ENCODE data around the gene MKRN2. TPM values are rescaled to one million over a fixed set of nuclear protein-coding genes. Genes with fewer than 3 reads are reported as not detected.

MKRN2 gene
- total RNA-seq, 1 experiment from 2014 or later, result 18.2 TPM

- Mint-ChIP-seq H3K36me3 (peaks cover 21% of the 10 kb centered on the region), H3K27me3 (ENCODE audit: low read depth) (no peaks in the 10 kb centered on the region), H3K4me1 (no peaks in the 10 kb centered on the region), H3K4me3 (no peak overlapping the region), H3K27ac (no peak overlapping the region), H3K9me3 (0 out of 2 replicates have a peak, but pooled peaks cover 3% of the 10 kb centered on the region)
- no peak for DNase-seq (ENCODE audit: low spot score)
- ChIA-PET CTCF (no interaction called here), POLR2A (no interaction called here)
- ATAC-seq, result no peak
- no peak for TF ChIP-seq ZSCAN18 (CRISPR knock-in tag; IDR thresholded peaks at IDR 0.05)
- TF ChIP-seq CREM (CRISPR knock-in tag; IDR thresholded peaks at IDR 0.05), result no peak
Observed at GRCh38 chr3:12516873-12517272, 40.0 kb upstream of the MKRN2 start.

- ChIA-PET CTCF (no interaction called here), POLR2A (no interaction called here)
- TF ChIP-seq CBFB (CRISPR knock-in tag; IDR thresholded peaks at IDR 0.05; ENCODE audit: low read depth) (no peak), FOXK1 (CRISPR knock-in tag; IDR thresholded peaks at IDR 0.05) (no peak), ZBTB21 (CRISPR knock-in tag; IDR thresholded peaks at IDR 0.05; ENCODE audit: borderline replicate concordance) (no peak), NFE2L1 (CRISPR knock-in tag; IDR thresholded peaks at IDR 0.05) (no peak), CREB1 (CRISPR knock-in tag; IDR thresholded peaks at IDR 0.05) (no peak), AFF4 (CRISPR knock-in tag; IDR thresholded peaks at IDR 0.05; ENCODE audit: borderline replicate concordance) (no peak), ZNF138 (CRISPR knock-in tag; conservative IDR thresholded peaks at IDR 0.05) (no peak), GTF2I (CRISPR knock-in tag; conservative IDR thresholded peaks at IDR 0.05) (no peak), ATF2 (CRISPR knock-in tag; IDR thresholded peaks at IDR 0.05; ENCODE audit: borderline replicate concordance, low read depth) (no peak), ZBTB43 (CRISPR knock-in tag; IDR thresholded peaks at IDR 0.05) (no peak), SP1 (CRISPR knock-in tag; conservative IDR thresholded peaks at IDR 0.05) (no peak)
- H3K36me3 Mint-ChIP-seq, result peaks cover 25% of the 10 kb centered on the region
- H3K27ac Mint-ChIP-seq, result no peak overlapping the region
- H3K4me3 Mint-ChIP-seq, result no peak overlapping the region
- no peak for DNase-seq (ENCODE audit: low spot score)
- no peaks in the 10 kb centered on the region for H3K27me3 Mint-ChIP-seq (ENCODE audit: low read depth)
- peak; percentile 30; the same call in 1 of the 2 replicates for ATAC-seq
- 0 out of 2 replicates have a peak, but pooled peaks cover 3% of the 10 kb centered on the region for H3K9me3 Mint-ChIP-seq
- no peaks in the 10 kb centered on the region for H3K4me1 Mint-ChIP-seq
Observed at GRCh38 chr3:12518261-12519028, 38.4 kb upstream of the MKRN2 start.

- DNase-seq (ENCODE audit: low spot score) (no peak), ATAC-seq (no peak)
- Mint-ChIP-seq H3K4me3 (no peak overlapping the region), H3K27me3 (ENCODE audit: low read depth) (no peaks in the 10 kb centered on the region), H3K36me3 (peaks cover 20% of the 10 kb centered on the region), H3K9me3 (0 out of 2 replicates have a peak, but pooled peaks cover 3% of the 10 kb centered on the region), H3K4me1 (no peaks in the 10 kb centered on the region), H3K27ac (no peak overlapping the region)
- no peak for TF ChIP-seq ZNF263 (CRISPR knock-in tag; IDR thresholded peaks at IDR 0.05; ENCODE audit: low read depth)
- TF ChIP-seq GABPB1 (CRISPR knock-in tag; IDR thresholded peaks at IDR 0.05), result no peak
- TF ChIP-seq NR1H2 (CRISPR knock-in tag; IDR thresholded peaks at IDR 0.05), result no peak
- no peak for TF ChIP-seq ELF4 (CRISPR knock-in tag; IDR thresholded peaks at IDR 0.05; ENCODE audit: low read depth)
- TF ChIP-seq NFATC4 (CRISPR knock-in tag; IDR thresholded peaks at IDR 0.05), result no peak
- no peak for TF ChIP-seq KAT7 (CRISPR knock-in tag; IDR thresholded peaks at IDR 0.05; ENCODE audit: borderline replicate concordance)
- no peak for TF ChIP-seq TCF7 (CRISPR knock-in tag; IDR thresholded peaks at IDR 0.05; ENCODE audit: low read depth)
- no peak for TF ChIP-seq FOXK1 (CRISPR knock-in tag; IDR thresholded peaks at IDR 0.05)
- no peak for TF ChIP-seq MAX (CRISPR knock-in tag; IDR thresholded peaks at IDR 0.05)
- TF ChIP-seq EMX1 (CRISPR knock-in tag; IDR thresholded peaks at IDR 0.05), result no peak
- POLR2A ChIA-PET, result no interaction called here
- CTCF ChIA-PET, result no interaction called here
Observed at GRCh38 chr3:12521010-12521409, 35.9 kb upstream of the MKRN2 start.

Data from WTC11 (cell line).